Epithelial cell of esophagus (primary cell): Measurements from ENCODE around the gene OLA1.

Source experiments
- DNase-seq: peaks from one replicate; pipeline ENCODE4 v3.0.0; 2010; ENCODE audit warnings: low read depth
- H3K4me3 ChIP-seq: 2 replicates; pipeline ENCODE4 v1.5.1; 2011; ENCODE audit warnings: mild to moderate bottlenecking, low read length, control low read depth
- TF ChIP-seq, protein P1 (sequence below): IDR thresholded peaks from 2 replicates; pipeline ENCODE4 v1.5.1; 2011; ENCODE audit warnings: low read depth, mild to moderate bottlenecking, low read length, control low read depth, inconsistent platforms; ENCODE audit not compliant: insufficient read depth; ENCODE audit errors: missing control alignments

The OLA1 gene

DNA sequence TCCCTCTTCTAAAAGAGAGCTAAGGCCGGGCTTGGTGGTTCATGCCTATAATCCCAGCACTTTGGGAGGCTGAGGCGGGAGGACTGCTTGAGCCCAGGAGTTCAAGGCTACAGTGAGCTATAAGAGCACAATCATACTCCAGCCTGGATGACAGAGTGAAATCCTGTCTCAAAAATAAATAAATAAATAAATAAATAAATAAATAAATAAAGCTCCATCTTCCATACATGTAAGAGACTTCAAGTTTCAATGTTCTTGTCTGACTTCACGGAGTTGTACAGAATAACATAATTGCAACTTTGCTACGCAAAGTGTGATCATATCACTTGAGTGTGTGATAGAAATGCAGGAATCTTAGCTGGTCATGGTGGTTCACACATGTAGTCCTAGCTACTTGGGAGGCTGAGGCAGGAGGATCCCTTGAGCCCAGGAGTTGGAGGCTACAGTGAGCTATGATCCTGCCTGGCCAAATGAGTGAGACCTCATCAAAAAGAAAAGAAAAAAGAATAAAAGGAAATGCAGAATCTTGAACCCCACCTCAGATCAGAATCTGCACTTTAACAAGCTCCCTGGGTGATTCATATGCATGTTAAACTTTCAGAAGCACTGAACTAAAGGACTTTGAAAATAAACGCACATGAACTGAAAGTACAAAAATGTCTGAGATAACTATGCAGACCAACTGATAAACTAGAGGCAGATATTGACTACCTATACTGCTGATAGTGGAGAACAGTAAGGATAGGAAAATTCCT, 159.4 kb downstream of the OLA1 start:
- TF ChIP-seq, protein P1, sequence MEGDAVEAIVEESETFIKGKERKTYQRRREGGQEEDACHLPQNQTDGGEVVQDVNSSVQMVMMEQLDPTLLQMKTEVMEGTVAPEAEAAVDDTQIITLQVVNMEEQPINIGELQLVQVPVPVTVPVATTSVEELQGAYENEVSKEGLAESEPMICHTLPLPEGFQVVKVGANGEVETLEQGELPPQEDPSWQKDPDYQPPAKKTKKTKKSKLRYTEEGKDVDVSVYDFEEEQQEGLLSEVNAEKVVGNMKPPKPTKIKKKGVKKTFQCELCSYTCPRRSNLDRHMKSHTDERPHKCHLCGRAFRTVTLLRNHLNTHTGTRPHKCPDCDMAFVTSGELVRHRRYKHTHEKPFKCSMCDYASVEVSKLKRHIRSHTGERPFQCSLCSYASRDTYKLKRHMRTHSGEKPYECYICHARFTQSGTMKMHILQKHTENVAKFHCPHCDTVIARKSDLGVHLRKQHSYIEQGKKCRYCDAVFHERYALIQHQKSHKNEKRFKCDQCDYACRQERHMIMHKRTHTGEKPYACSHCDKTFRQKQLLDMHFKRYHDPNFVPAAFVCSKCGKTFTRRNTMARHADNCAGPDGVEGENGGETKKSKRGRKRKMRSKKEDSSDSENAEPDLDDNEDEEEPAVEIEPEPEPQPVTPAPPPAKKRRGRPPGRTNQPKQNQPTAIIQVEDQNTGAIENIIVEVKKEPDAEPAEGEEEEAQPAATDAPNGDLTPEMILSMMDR: no peak
- DNase-seq: no peak
- no peak overlapping the region for H3K4me3 ChIP-seq

DNA sequence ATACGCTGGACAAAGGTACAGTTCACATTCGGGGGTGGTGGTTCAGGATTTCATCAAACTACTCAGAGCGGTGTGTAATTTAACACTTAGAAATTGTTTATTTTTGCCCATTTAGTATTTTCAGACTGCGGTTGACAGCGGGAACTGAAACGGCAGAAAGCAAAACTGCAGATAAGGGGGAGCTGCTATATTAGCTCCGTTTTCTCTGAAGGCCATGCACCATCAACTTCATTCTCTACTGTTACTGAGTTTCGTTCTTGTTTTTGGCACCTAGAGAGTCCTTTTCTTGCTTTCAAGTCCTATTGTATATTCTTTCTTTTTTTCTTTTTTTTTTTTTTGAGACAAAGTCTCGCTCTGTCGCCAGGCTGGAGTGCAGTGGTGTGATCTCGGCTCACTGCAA, 161.6 kb downstream of the OLA1 start:
- no peak for DNase-seq
- no peak overlapping the region for H3K4me3 ChIP-seq
- TF ChIP-seq, protein P1: no peak

DNA sequence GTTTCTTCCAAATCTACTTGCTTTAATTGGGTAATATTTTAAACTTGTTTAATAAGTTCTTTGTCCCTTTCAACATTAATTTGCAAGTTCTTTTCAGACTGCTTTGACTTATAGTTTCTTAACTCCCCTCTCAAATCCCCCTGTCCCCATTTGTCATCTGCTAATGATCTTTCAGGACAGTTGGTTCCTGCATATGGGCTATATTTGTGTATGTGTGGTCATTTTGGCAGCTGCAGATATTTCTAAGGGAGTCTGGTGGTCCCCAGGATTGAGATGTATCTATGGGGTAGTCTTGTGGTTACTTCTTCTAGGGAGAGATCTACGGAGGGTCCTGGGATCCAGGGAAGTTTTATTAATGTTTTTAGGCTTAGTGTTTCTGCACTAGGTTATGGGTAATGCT, 162.6 kb downstream of the OLA1 start:
- no peak for DNase-seq
- no peak overlapping the region for H3K4me3 ChIP-seq
- TF ChIP-seq, protein P1: no peak

DNA sequence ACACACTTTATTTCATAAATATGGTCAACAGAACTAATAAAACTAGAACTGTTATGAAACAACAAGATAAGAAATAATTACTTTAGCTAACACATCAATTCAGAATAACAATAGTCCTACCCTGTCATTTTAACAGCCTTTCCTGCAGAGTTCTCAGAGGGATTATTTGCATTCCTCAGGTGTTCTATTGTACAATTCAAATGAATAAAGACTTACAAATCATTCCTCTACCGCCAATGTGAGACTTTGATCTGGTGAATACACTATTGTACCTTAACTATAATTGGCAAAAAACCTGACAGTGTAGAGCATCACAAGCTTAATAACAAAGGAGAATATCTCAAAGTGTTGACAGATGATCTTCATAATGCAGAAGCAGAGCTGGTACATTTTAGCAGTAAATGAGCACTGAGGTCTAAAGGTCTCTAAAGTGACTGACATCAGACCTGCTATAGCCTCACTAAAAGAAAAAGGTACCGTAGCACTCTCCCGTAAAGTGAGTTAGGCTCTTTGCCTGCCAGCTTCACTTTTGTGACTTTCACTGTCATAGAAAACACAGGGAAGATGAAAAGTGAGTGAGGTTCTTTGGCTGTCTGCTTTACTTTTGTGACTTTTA, 164.4 kb downstream of the OLA1 start:
- no peak overlapping the region for H3K4me3 ChIP-seq
- TF ChIP-seq, protein P1: no peak
- DNase-seq: no peak

DNA sequence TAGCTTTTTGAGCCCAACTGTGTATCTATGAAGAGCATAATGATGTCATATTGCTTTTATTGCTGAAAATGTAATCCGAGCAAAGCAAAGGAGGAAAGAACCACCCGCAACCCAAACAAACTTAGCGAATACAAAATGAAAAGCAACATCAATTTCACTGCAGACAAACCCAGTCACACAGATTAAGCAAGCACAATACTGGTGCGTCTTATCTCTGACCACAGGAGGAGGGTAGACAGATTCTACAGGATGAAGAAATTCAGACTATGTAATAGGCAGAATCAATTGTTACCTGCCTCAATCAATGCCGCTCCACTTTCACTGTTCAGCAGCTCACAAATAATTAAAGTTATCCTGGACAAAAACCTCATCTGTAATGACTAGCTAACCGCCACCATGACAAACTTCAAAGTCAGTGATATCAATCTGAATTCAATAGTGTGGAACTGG, 167.6 kb downstream of the OLA1 start:
- TF ChIP-seq, protein P1: no peak
- no peak overlapping the region for H3K4me3 ChIP-seq
- DNase-seq: no peak

DNA sequence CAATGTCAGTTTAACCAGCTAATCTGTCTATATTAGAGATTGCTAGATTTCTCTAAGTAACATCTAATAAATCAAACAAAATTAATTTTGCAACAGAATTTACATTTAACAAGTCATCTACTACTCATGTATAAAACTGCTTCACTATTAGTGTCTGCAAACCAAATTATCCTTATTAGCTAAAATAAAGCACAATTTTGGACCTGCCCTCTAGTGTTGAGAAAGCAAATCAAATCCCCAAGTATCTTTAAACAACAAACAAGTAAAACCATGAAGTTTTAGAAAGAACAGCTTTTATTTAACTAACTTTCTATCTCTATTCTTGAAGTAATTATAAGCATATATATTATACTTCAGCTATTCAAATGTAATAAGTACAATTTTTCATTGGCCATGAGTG, 170.1 kb downstream of the OLA1 start:
- no peak overlapping the region for H3K4me3 ChIP-seq
- TF ChIP-seq, protein P1: peak; percentile 38
- DNase-seq: no peak

DNA sequence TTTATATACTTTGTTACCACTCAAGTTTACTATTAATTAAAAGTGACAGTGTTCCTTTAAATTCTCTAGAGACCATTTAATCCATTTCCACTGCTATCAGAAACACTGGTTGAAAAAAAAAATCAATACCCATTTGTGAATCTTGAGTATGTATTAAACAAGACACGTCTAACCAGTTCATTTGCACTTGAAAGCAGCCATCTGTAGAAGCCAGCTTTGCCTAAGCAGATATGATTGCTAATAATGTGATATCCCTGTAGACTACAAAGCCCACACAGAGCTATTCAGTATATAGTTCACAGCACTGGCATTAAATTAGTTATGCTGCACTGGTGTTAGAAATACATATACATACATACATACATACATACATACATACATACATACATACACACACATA, 171.4 kb downstream of the OLA1 start:
- TF ChIP-seq, protein P1: no peak
- DNase-seq: no peak
- H3K4me3 ChIP-seq: no peak overlapping the region
